Skeletal muscle tissue (tissue), 4 donors: Measurements from ENCODE around the gene HS6ST2. TPM values are rescaled to one million over a fixed set of nuclear protein-coding genes. Genes with fewer than 3 reads are reported as not detected.

ENCODE experiments used
- H3K27ac ChIP-seq: one replicate; pipeline ENCODE4 v1.7.0; 2013; ENCODE audit warnings: mild to moderate bottlenecking, low read depth, low read length, inconsistent platforms
- H3K27me3 ChIP-seq, 3 donors: one replicate each; pipeline ENCODE4 v1.7.0; 2013; ENCODE audit warnings: low read length in 3 of 3; ENCODE audit not compliant: control insufficient read depth in 3 of 3, insufficient read depth in 3 of 3
- H3K36me3 ChIP-seq, 3 donors: one replicate each; pipeline ENCODE4 v1.7.0; 2013; ENCODE audit warnings: low read length in 3 of 3; ENCODE audit not compliant: control insufficient read depth in 3 of 3, insufficient read depth in 3 of 3
- H3K4me1 ChIP-seq, 3 donors: one replicate each; pipeline ENCODE4 v1.7.0; 2013; ENCODE audit warnings: low read length in 3 of 3, mild to moderate bottlenecking in 3 of 3; ENCODE audit not compliant: control insufficient read depth in 3 of 3, insufficient read depth in 3 of 3
- H3K4me3 ChIP-seq, 3 donors: one replicate each; pipeline ENCODE4 v1.7.0; 2013; ENCODE audit warnings: low read length in 3 of 3
- H3K9ac ChIP-seq, 3 donors: one replicate each; pipeline ENCODE4 v1.7.0; 2013; ENCODE audit warnings: low read length in 3 of 3, mild to moderate bottlenecking in 3 of 3, moderate library complexity in 2 of 3, low read depth in 1 of 3
- H3K9me3 ChIP-seq, 3 donors: one replicate each; pipeline ENCODE4 v1.7.0; 2013; ENCODE audit warnings: low read length in 3 of 3; ENCODE audit not compliant: control insufficient read depth in 3 of 3
- total RNA-seq: library from RNA; depleted of rRNA; stranded (reverse); fragments of >200 nt; gene quantifications from one replicate; pipeline ENCODE4 v1.2.3, GENCODE V29; 2014
- donor health status: Osteomylitis.

Gene HS6ST2
- total RNA-seq, 1 donor from 2014 or later = 19.8 TPM

GRCh38 chrX:132652871-132653270 is 305.6 kb downstream of the HS6ST2 start:
- H3K9ac ChIP-seq = no peak overlapping the region
- no peaks in the 10 kb centered on the region for H3K4me1 ChIP-seq
- H3K27ac ChIP-seq = no peak overlapping the region
- no peak overlapping the region for H3K4me3 ChIP-seq
- no peaks in the 10 kb centered on the region for H3K36me3 ChIP-seq
- no peaks in the 10 kb centered on the region for H3K9me3 ChIP-seq
- H3K27me3 ChIP-seq = peaks cover 0 to 3% (median 0%) of the 10 kb centered on the region in 3 donors

GRCh38 chrX:132651421-132652086 is 306.9 kb downstream of the HS6ST2 start:
- H3K4me1 ChIP-seq = no peaks in the 10 kb centered on the region

GRCh38 chrX:132648895-132649294 is 309.5 kb downstream of the HS6ST2 start:
- H3K4me1 ChIP-seq = no peaks in the 10 kb centered on the region
- H3K9ac ChIP-seq = no peak overlapping the region
- H3K27ac ChIP-seq = no peak overlapping the region
- H3K9me3 ChIP-seq = no peaks in the 10 kb centered on the region
- H3K4me3 ChIP-seq = no peak overlapping the region
- peaks cover 0 to 10% (median 0%) of the 10 kb centered on the region in 3 donors for H3K27me3 ChIP-seq
- no peaks in the 10 kb centered on the region for H3K36me3 ChIP-seq

More at GRCh38 chrX:132651421-132652086, 306.9 kb downstream of the HS6ST2 start:
- H3K9me3 ChIP-seq = no peaks in the 10 kb centered on the region
- peaks cover 0 to 7% (median 0%) of the 10 kb centered on the region in 3 donors for H3K27me3 ChIP-seq
- H3K27ac ChIP-seq = no peak overlapping the region
- H3K9ac ChIP-seq = no peak overlapping the region
- H3K4me3 ChIP-seq = no peak overlapping the region
- H3K36me3 ChIP-seq = no peaks in the 10 kb centered on the region

- no peak overlapping the region for H3K4me3 ChIP-seq
- no peak overlapping the region for H3K27ac ChIP-seq
- H3K9ac ChIP-seq = no peak overlapping the region
- no peaks in the 10 kb centered on the region for H3K9me3 ChIP-seq
- H3K36me3 ChIP-seq = no peaks in the 10 kb centered on the region
- no peaks in the 10 kb centered on the region for H3K4me1 ChIP-seq
- H3K27me3 ChIP-seq = peaks cover 0 to 17% (median 0%) of the 10 kb centered on the region in 3 donors
Measured at GRCh38 chrX:132639446-132639845, 319.0 kb downstream of the HS6ST2 start.

- H3K4me1 ChIP-seq = no peaks in the 10 kb centered on the region
- H3K27ac ChIP-seq = no peak overlapping the region
- no peak overlapping the region for H3K4me3 ChIP-seq
- H3K9ac ChIP-seq = no peak overlapping the region
- H3K9me3 ChIP-seq = no peaks in the 10 kb centered on the region
- peaks cover 0 to 11% (median 0%) of the 10 kb centered on the region in 3 donors for H3K27me3 ChIP-seq
- H3K36me3 ChIP-seq = no peaks in the 10 kb centered on the region
Measured at GRCh38 chrX:132638313-132638712, 320.1 kb downstream of the HS6ST2 start.

GRCh38 chrX:132636080-132636479 is 322.3 kb downstream of the HS6ST2 start:
- Histone ChIP-seq H3K27ac (no peak overlapping the region), H3K36me3 (no peaks in the 10 kb centered on the region), H3K9ac (no peak overlapping the region), H3K4me1 (no peaks in the 10 kb centered on the region), H3K27me3 (peaks cover 0 to 6% (median 0%) of the 10 kb centered on the region in 3 donors), H3K4me3 (no peak overlapping the region), H3K9me3 (no peaks in the 10 kb centered on the region)

- Histone ChIP-seq H3K27me3 (peaks cover 0 to 9% (median 0%) of the 10 kb centered on the region in 3 donors), H3K36me3 (no peaks in the 10 kb centered on the region), H3K9me3 (no peaks in the 10 kb centered on the region), H3K27ac (no peak overlapping the region), H3K4me3 (no peak overlapping the region), H3K4me1 (no peaks in the 10 kb centered on the region), H3K9ac (no peak overlapping the region)
Measured at GRCh38 chrX:132634521-132634920, 323.9 kb downstream of the HS6ST2 start.

GRCh38 chrX:132631579-132632232 is 326.7 kb downstream of the HS6ST2 start:
- no peak overlapping the region for H3K9ac ChIP-seq
- no peaks in the 10 kb centered on the region for H3K4me1 ChIP-seq
- no peaks in the 10 kb centered on the region for H3K36me3 ChIP-seq
- H3K27me3 ChIP-seq = peaks cover 0 to 16% (median 0%) of the 10 kb centered on the region in 3 donors
- no peak overlapping the region for H3K4me3 ChIP-seq
- no peak overlapping the region for H3K27ac ChIP-seq
- H3K9me3 ChIP-seq = no peaks in the 10 kb centered on the region

- no peaks in the 10 kb centered on the region for H3K36me3 ChIP-seq
- H3K9me3 ChIP-seq = no peaks in the 10 kb centered on the region
- no peak overlapping the region for H3K4me3 ChIP-seq
- H3K27me3 ChIP-seq = peaks cover 0 to 13% (median 0%) of the 10 kb centered on the region in 3 donors
- H3K4me1 ChIP-seq = no peaks in the 10 kb centered on the region
- H3K27ac ChIP-seq = no peak overlapping the region
- no peak overlapping the region for H3K9ac ChIP-seq
Measured at GRCh38 chrX:132624466-132624865, 334.0 kb downstream of the HS6ST2 start.

GRCh38 chrX:132623942-132624341 is 334.5 kb downstream of the HS6ST2 start:
- Histone ChIP-seq H3K4me3 (no peak overlapping the region), H3K9ac (no peak overlapping the region), H3K27me3 (peaks cover 0 to 9% (median 0%) of the 10 kb centered on the region in 3 donors), H3K36me3 (no peaks in the 10 kb centered on the region), H3K4me1 (no peaks in the 10 kb centered on the region), H3K9me3 (no peaks in the 10 kb centered on the region), H3K27ac (no peak overlapping the region)
